Measurements from ENCODE around the gene LRWD1. TPM values are rescaled to one million over a fixed set of nuclear protein-coding genes. Genes with fewer than 3 reads are reported as not detected.

Gene LRWD1
- total and polyA plus RNA-seq, 7 donors: 7.2 to 19.4 (median 13.4) TPM

GRCh38 chr7:102467581-102468477 is 3.0 kb downstream of the LRWD1 start:
- no peak overlapping the region for H3K4me3 ChIP-seq
- no peaks in the 10 kb centered on the region for H3K27me3 ChIP-seq
- H3K27ac ChIP-seq: no peak overlapping the region
- WGBS, 2 donors: 88 to 92% methylated on average over 24 of the region's 24 CpGs
- H3K4me1 ChIP-seq: peaks cover 0 to 23% (median 19%) of the 10 kb centered on the region in 4 donors
- intact Hi-C loops (cut with DNase I): no loop called here
- no peaks in the 10 kb centered on the region for H3K9me3 ChIP-seq
- peaks cover 0 to 34% (median 6%) of the 10 kb centered on the region in 4 donors for H3K36me3 ChIP-seq
- no peak for TF ChIP-seq POLR2AphosphoS5 (IDR thresholded peaks at IDR 0.05)
- no peak for TF ChIP-seq CTCF (IDR thresholded peaks at IDR 0.05)
- TF ChIP-seq POLR2A (IDR thresholded peaks at IDR 0.05): no peak
- no peak for TF ChIP-seq EP300 (IDR thresholded peaks at IDR 0.05)
- peak; percentile 63 for DNase-seq

- intact Hi-C loops (cut with DNase I): no loop called here
- Histone ChIP-seq H3K36me3 (peaks cover 0 to 42% (median 12%) of the 10 kb centered on the region in 4 donors), H3K4me1 (peaks cover 0 to 19% (median 14%) of the 10 kb centered on the region in 4 donors), H3K27ac (no peak overlapping the region), H3K9me3 (no peaks in the 10 kb centered on the region), H3K27me3 (no peaks in the 10 kb centered on the region), H3K4me3 (no peak overlapping the region)
- WGBS, 2 donors: 89 to 92% methylated on average over 40 of the region's 40 CpGs
- TF ChIP-seq CTCF (IDR thresholded peaks at IDR 0.05): no peak
- no peak for TF ChIP-seq EP300 (IDR thresholded peaks at IDR 0.05)
- no peak for TF ChIP-seq POLR2AphosphoS5 (IDR thresholded peaks at IDR 0.05)
- DNase-seq: peak; percentile 68
These were observed 3.9 kb downstream of the LRWD1 start for GRCh38 chr7:102468478-102469350.

GRCh38 chr7:102469351-102469971 is 4.7 kb downstream of the LRWD1 start:
- TF ChIP-seq POLR2A (IDR thresholded peaks at IDR 0.05) (no peak), POLR2AphosphoS5 (IDR thresholded peaks at IDR 0.05) (no peak), EP300 (IDR thresholded peaks at IDR 0.05) (no peak), CTCF (IDR thresholded peaks at IDR 0.05) (no peak)
- peak; percentile 60 for DNase-seq
- Histone ChIP-seq H3K27ac (no peak overlapping the region), H3K4me3 (no peak overlapping the region), H3K27me3 (no peaks in the 10 kb centered on the region), H3K9me3 (no peaks in the 10 kb centered on the region), H3K4me1 (peaks cover 0 to 12% (median 9%) of the 10 kb centered on the region in 4 donors), H3K36me3 (peaks cover 0 to 44% (median 12%) of the 10 kb centered on the region in 4 donors)
- intact Hi-C loops (cut with DNase I): no loop called here
- WGBS, 2 donors: 87 to 93% methylated on average over 24 of the region's 24 CpGs

DNA sequence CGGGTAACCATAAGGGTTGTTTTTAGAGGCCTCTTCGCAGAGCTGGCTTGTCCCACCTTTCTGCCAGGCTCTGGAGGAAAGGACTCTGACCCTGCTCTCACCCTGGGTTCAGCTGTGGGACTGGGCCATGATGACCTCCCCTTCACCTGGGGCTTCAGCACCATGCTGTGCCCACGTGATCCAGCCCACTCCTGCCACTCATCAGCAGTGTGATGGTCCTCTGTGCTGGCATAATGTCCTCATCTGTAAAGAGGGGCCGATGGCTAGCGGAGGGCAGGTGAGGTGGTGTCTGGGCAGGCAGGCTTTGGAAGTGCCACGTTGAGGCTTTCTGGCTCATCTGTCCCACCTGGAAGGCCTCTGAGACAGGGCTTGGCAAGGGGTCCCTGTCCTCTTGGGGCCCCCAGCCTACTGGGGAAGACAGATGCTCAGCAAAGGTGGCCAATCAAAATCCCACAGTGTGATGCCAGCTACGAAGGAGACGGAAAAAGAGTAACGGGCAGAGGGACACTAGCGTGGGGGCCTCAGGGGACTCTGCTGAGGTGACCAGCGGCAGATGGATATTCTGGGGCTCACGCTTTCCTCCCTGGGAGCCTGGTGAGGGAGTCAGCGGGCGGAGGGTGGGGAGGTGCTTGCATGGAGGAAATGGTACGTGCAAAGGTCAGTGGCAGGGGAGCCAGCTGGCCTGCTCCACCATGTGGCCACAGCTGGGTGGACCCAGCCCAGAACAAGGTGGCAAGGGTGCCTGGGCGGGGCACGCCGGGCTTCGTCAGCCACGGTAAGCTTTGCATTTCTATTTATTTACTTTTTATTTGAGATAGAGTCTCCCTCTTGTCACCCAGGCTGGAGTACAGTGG is 5.4 kb downstream of the LRWD1 start:
- DNase-seq: peak; percentile 63
- Histone ChIP-seq H3K27me3 (no peaks in the 10 kb centered on the region), H3K27ac (no peak overlapping the region), H3K4me3 (no peak overlapping the region), H3K9me3 (no peaks in the 10 kb centered on the region), H3K4me1 (peaks cover 0 to 12% (median 9%) of the 10 kb centered on the region in 4 donors), H3K36me3 (peaks cover 0 to 44% (median 12%) of the 10 kb centered on the region in 4 donors)
- no peak for TF ChIP-seq CTCF (IDR thresholded peaks at IDR 0.05)
- no peak for TF ChIP-seq POLR2A (IDR thresholded peaks at IDR 0.05)
- no peak for TF ChIP-seq EP300 (IDR thresholded peaks at IDR 0.05)
- TF ChIP-seq POLR2AphosphoS5 (IDR thresholded peaks at IDR 0.05): no peak
- intact Hi-C loops (cut with DNase I): no loop called here
- 34 to 78% methylated on average over 20 of the region's 20 CpGs for WGBS, 2 donors

Data from sigmoid colon (tissue), 7 donors.